Neural cell (in vitro differentiated cells): Measurements from ENCODE around the gene SLC2A8. TPM values are rescaled to one million over a fixed set of nuclear protein-coding genes. Genes with fewer than 3 reads are reported as not detected.

Source experiments
- H2AFZ ChIP-seq: fragments of 200-600, 300-800 bp; sonication (generic), shearing (Covaris generic); 2 replicates; pipeline ENCODE4 v1.6.0; 2014; ENCODE audit warnings: low read depth, mild to moderate bottlenecking, antibody characterized with exemption, low read length, moderate library complexity
- H3F3A ChIP-seq: fragments of 200-600 bp; shearing (Covaris generic); 2 replicates; pipeline ENCODE4 v1.6.1; 2016; ENCODE audit warnings: mild to moderate bottlenecking, moderate library complexity, mixed read lengths, antibody characterized with exemption, low read length; ENCODE audit not compliant: insufficient read depth, poor library complexity, severe bottlenecking
- H3K27ac ChIP-seq: fragments of 200-600, 300-800 bp; sonication (generic), shearing (Covaris generic); 2 replicates; pipeline ENCODE4 v1.5.1; 2014; ENCODE audit warnings: mild to moderate bottlenecking, low read length, moderate library complexity
- H3K27me3 ChIP-seq: fragments of 300-800, 200-600 bp; sonication (generic), shearing (Covaris generic); 2 replicates; pipeline ENCODE4 v1.6.0; 2014; ENCODE audit warnings: mild to moderate bottlenecking, low read depth, low read length, moderate library complexity; ENCODE audit not compliant: insufficient read depth
- H3K36me3 ChIP-seq: fragments of 300-800, 200-600 bp; sonication (generic), shearing (Covaris generic); 2 replicates; pipeline ENCODE4 v1.5.1; 2014; ENCODE audit warnings: mild to moderate bottlenecking, antibody characterized with exemption, low read length, moderate library complexity; ENCODE audit not compliant: insufficient read depth
- H3K4me2 ChIP-seq: fragments of 300-800, 200-600 bp; sonication (generic), shearing (Covaris generic); 2 replicates; pipeline ENCODE4 v1.6.0; 2014; ENCODE audit warnings: mild to moderate bottlenecking, low read length
- H3K4me3 ChIP-seq: fragments of 300-800, 200-600 bp; sonication (generic), shearing (Covaris generic); 2 replicates; pipeline ENCODE4 v1.5.1; 2014; ENCODE audit warnings: mild to moderate bottlenecking, low read length, moderate library complexity
- H3K79me2 ChIP-seq: fragments of 200-600 bp; shearing (Covaris generic); replicated peaks from 2 replicates; pipeline ENCODE4 v1.6.0; 2014; ENCODE audit warnings: mild to moderate bottlenecking, low read length, moderate library complexity; ENCODE audit not compliant: insufficient read depth
- H3K9ac ChIP-seq: fragments of 300-800, 200-600 bp; sonication (generic), shearing (Covaris generic); 2 replicates; pipeline ENCODE4 v1.6.1; 2016; ENCODE audit warnings: mild to moderate bottlenecking, low read length, mixed read lengths
- H3K9me2 ChIP-seq: fragments of 200-600 bp; shearing (Covaris generic); 2 replicates; pipeline ENCODE4 v1.6.1; 2016; ENCODE audit warnings: mild to moderate bottlenecking, low read length, mixed read lengths; ENCODE audit not compliant: insufficient read depth
- H3K9me3 ChIP-seq: fragments of 200-600, 300-800 bp; sonication (generic), shearing (Covaris generic); 2 replicates; pipeline ENCODE4 v1.6.1; 2016; ENCODE audit warnings: mild to moderate bottlenecking, mixed run types, low read length, moderate library complexity, mixed read lengths
- H4K20me1 ChIP-seq: fragments of 200-600 bp; shearing (Covaris generic); 2 replicates; pipeline ENCODE4 v1.6.1; 2016; ENCODE audit warnings: mild to moderate bottlenecking, mixed run types; ENCODE audit not compliant: insufficient read depth
- EP300 ChIP-seq: fragments of 450-650 bp; conservative IDR thresholded peaks from 2 replicates; pipeline ENCODE4 v1.6.1; 2014; ENCODE audit warnings: antibody characterized with exemption, mild to moderate bottlenecking, moderate library complexity; ENCODE audit not compliant: poor library complexity, severe bottlenecking
- EZH2 ChIP-seq: fragments of 200-600, 300-800 bp; shearing (Covaris generic), sonication (generic); IDR thresholded peaks from 2 replicates; pipeline ENCODE4 v1.6.1; 2014; ENCODE audit warnings: antibody characterized with exemption, low read length, borderline replicate concordance, mild to moderate bottlenecking; ENCODE audit not compliant: insufficient read depth, poor library complexity, severe bottlenecking
- MXI1 ChIP-seq: fragments of 450-650 bp; conservative IDR thresholded peaks from 2 replicates; pipeline ENCODE4 v1.6.1; 2014; ENCODE audit warnings: antibody characterized with exemption, mild to moderate bottlenecking; ENCODE audit not compliant: poor library complexity, severe bottlenecking
- POLR2AphosphoS5 ChIP-seq: IDR thresholded peaks from 2 replicates; pipeline ENCODE4 v1.6.1; 2012
- RAD21 ChIP-seq: fragments of 450-650 bp; conservative IDR thresholded peaks from 2 replicates; pipeline ENCODE4 v1.6.1; 2014; ENCODE audit warnings: antibody characterized with exemption, mild to moderate bottlenecking, moderate library complexity
- SMC3 ChIP-seq: fragments of 450-650 bp; conservative IDR thresholded peaks from 2 replicates; pipeline ENCODE4 v1.6.1; 2014; ENCODE audit warnings: antibody characterized with exemption, mild to moderate bottlenecking, moderate library complexity; ENCODE audit not compliant: poor library complexity
- TAF1 ChIP-seq: IDR thresholded peaks from 2 replicates; pipeline ENCODE4 v1.6.1; 2012; ENCODE audit warnings: low read depth
- polyA plus RNA-seq: library from polyadenylated mRNA; depleted of rRNA; stranded (reverse); fragments of >200 nt; gene quantifications from 2 replicates; pipeline ENCODE4 v1.2.3, GENCODE V29; 2014
- TF ChIP-seq, protein P1 (sequence below): IDR thresholded peaks from 2 replicates; pipeline ENCODE4 v1.6.1; 2012; ENCODE audit warnings: borderline replicate concordance
- TF ChIP-seq, protein P2 (sequence below): fragments of 450-650 bp; IDR thresholded peaks from 2 replicates; pipeline ENCODE4 v1.5.1; 2014; ENCODE audit warnings: antibody characterized with exemption, mild to moderate bottlenecking, moderate library complexity; ENCODE audit not compliant: poor library complexity, severe bottlenecking

SLC2A8 gene
- polyA plus RNA-seq, 1 donor from 2014 or later: 10.2 TPM

GRCh38 chr9:127358023-127358535 lies 38.9 kb upstream of the SLC2A8 start:
- no peak overlapping the region for H3K4me2 ChIP-seq
- no peak overlapping the region for H3K4me3 ChIP-seq
- no peak overlapping the region for H3K9ac ChIP-seq
- no peaks in the 10 kb centered on the region for H3K9me2 ChIP-seq
- no peak overlapping the region for H2AFZ ChIP-seq
- no peaks in the 10 kb centered on the region for H4K20me1 ChIP-seq
- no peaks in the 10 kb centered on the region for H3K9me3 ChIP-seq
- no peaks in the 10 kb centered on the region for H3K79me2 ChIP-seq
- TF ChIP-seq, protein P1, sequence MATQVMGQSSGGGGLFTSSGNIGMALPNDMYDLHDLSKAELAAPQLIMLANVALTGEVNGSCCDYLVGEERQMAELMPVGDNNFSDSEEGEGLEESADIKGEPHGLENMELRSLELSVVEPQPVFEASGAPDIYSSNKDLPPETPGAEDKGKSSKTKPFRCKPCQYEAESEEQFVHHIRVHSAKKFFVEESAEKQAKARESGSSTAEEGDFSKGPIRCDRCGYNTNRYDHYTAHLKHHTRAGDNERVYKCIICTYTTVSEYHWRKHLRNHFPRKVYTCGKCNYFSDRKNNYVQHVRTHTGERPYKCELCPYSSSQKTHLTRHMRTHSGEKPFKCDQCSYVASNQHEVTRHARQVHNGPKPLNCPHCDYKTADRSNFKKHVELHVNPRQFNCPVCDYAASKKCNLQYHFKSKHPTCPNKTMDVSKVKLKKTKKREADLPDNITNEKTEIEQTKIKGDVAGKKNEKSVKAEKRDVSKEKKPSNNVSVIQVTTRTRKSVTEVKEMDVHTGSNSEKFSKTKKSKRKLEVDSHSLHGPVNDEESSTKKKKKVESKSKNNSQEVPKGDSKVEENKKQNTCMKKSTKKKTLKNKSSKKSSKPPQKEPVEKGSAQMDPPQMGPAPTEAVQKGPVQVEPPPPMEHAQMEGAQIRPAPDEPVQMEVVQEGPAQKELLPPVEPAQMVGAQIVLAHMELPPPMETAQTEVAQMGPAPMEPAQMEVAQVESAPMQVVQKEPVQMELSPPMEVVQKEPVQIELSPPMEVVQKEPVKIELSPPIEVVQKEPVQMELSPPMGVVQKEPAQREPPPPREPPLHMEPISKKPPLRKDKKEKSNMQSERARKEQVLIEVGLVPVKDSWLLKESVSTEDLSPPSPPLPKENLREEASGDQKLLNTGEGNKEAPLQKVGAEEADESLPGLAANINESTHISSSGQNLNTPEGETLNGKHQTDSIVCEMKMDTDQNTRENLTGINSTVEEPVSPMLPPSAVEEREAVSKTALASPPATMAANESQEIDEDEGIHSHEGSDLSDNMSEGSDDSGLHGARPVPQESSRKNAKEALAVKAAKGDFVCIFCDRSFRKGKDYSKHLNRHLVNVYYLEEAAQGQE: no peak
- TF ChIP-seq MXI1 (no peak), TAF1 (no peak), EP300 (no peak), POLR2AphosphoS5 (no peak), RAD21 (no peak), EZH2 (no peak), SMC3 (no peak)
- TF ChIP-seq, protein P2, sequence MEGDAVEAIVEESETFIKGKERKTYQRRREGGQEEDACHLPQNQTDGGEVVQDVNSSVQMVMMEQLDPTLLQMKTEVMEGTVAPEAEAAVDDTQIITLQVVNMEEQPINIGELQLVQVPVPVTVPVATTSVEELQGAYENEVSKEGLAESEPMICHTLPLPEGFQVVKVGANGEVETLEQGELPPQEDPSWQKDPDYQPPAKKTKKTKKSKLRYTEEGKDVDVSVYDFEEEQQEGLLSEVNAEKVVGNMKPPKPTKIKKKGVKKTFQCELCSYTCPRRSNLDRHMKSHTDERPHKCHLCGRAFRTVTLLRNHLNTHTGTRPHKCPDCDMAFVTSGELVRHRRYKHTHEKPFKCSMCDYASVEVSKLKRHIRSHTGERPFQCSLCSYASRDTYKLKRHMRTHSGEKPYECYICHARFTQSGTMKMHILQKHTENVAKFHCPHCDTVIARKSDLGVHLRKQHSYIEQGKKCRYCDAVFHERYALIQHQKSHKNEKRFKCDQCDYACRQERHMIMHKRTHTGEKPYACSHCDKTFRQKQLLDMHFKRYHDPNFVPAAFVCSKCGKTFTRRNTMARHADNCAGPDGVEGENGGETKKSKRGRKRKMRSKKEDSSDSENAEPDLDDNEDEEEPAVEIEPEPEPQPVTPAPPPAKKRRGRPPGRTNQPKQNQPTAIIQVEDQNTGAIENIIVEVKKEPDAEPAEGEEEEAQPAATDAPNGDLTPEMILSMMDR: no peak
- H3K27me3 ChIP-seq: no peaks in the 10 kb centered on the region
- no peaks in the 10 kb centered on the region for H3K36me3 ChIP-seq
- H3F3A ChIP-seq: no peaks in the 10 kb centered on the region
- H3K27ac ChIP-seq: no peak overlapping the region

GRCh38 chr9:127358770-127359169 lies 38.2 kb upstream of the SLC2A8 start:
- H3K4me2 ChIP-seq: no peak overlapping the region
- no peaks in the 10 kb centered on the region for H3K36me3 ChIP-seq
- H3K79me2 ChIP-seq: no peaks in the 10 kb centered on the region
- H3K9me2 ChIP-seq: no peaks in the 10 kb centered on the region
- H3K9me3 ChIP-seq: no peaks in the 10 kb centered on the region
- TF ChIP-seq, protein P1: no peak
- TF ChIP-seq, protein P2: no peak
- TF ChIP-seq POLR2AphosphoS5 (no peak), SMC3 (no peak), RAD21 (no peak), TAF1 (no peak), EZH2 (no peak), MXI1 (no peak), EP300 (no peak)
- H3K27me3 ChIP-seq: no peaks in the 10 kb centered on the region
- no peak overlapping the region for H2AFZ ChIP-seq
- no peak overlapping the region for H3K27ac ChIP-seq
- H3K9ac ChIP-seq: no peak overlapping the region
- no peaks in the 10 kb centered on the region for H3F3A ChIP-seq
- H3K4me3 ChIP-seq: no peak overlapping the region
- H4K20me1 ChIP-seq: no peaks in the 10 kb centered on the region
